ENCODE data around the gene OR52K2. TPM values are rescaled to one million over a fixed set of nuclear protein-coding genes. Genes with fewer than 3 reads are reported as not detected.
"Not testable (repeated sequence)": the region's sequence is repeated elsewhere in the genome, so short reads cannot be mapped to it uniquely, and the experiment has no call there.

The OR52K2 gene
- not detected in 2 replicates for total RNA-seq

DNA sequence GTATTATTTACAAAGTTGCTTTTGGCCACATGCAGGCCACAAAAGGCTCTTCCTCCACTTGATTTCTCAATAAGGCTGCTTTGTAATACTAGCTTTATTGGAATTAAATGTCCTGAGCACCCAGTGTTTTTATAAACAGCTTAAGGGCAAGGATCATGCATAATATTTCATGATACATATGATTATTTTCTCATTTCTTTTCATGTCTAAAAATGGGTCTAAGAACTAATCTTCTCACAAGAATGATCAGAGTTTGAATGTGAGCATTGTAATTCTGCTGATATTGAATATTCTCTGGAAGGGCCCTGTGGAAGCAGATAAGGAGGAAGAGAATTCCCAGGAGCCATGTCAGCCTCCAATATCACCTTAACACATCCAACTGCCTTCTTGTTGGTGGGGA, at the start of gene OR52K2:
OR52K2 (plus strand) TSS at position 301 of the 400 bp plus-strand sequence; CDS start at position 346, 45 bp downstream.
- no peak for DNase-seq (ENCODE audit: low read depth in 2 of 2)

DNA sequence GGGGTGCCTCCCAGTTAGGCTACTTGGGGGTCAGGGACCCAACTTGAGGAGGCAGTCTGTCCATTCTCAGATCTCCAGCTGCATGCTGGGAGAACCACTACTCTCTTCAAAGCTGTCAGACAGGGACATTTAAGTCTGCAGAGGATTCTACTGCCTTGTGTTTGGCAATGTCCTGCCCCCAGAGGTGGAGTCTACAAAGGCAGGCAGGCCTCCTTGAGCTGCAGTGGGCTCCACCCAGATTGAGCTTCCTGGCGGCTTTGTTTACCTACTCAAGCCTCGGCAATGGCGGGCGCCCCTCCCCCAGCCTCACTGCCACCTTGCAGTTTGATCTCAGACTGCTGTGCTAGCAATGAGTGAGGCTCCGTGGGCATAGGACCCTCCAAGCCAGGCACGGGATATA, 42.9 kb upstream of the OR52K2 start:
- DNase-seq (ENCODE audit: low read depth in 2 of 2): not testable (repeated sequence)

DNA sequence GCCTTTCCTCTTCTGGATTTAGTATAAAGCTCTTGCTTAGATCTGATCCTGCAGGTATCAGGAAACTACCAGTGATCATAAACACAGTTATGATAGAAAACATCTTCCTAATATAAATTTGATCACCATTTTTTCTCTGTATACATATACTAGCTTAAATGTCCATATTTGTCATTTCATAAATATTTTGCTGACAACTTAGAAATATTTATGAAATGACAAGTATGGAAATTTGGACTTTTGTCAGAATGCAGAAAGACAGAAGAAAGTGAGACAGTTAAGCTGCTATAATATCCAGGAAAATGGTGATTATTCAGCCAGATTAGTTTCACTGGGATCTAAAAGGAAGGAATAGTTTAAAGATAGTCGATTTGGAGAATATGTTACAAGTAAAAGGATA, 32.8 kb upstream of the OR52K2 start:
- no peak for DNase-seq (ENCODE audit: low read depth in 2 of 2)

DNA sequence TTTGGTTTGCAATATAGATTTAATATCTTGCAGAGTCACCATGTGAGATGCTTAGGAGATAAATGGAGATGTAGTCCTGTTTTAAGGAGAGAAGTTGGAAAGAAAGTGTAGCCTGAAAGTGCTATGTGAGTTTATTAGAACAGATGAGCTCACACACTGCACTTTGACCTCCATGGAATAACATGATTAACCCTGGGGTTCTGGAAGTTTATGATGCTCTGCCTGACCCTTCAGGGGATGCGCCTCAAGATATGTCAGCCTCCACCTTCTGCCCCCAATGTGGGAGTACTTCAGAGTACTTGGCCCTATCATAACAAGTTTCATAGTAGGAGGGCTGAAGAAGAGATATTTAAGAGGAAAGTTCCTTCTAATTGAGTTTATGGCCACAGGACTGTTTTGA, 32.3 kb upstream of the OR52K2 start:
- DNase-seq (ENCODE audit: low read depth in 2 of 2): no peak

DNA sequence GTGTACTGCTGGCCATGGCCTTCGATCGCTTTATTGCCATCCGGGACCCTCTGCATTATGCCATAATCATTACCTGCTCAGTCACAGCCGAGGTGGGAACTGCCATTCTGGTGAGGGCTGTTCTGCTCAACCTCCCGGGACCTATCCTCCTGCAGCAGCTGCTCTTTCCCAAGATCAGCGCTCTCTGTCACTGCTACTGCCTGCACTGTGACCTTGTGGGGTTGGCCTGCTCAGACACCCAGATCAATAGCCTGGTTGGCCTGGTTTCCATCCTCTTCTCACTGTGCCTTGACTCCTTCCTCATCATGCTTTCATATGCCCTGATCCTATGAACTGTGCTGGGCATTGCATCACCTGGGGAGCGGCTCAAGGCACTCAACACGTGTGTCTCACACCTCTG, 30.7 kb upstream of the OR52K2 start:
- no peak for DNase-seq (ENCODE audit: low read depth in 2 of 2)

DNA sequence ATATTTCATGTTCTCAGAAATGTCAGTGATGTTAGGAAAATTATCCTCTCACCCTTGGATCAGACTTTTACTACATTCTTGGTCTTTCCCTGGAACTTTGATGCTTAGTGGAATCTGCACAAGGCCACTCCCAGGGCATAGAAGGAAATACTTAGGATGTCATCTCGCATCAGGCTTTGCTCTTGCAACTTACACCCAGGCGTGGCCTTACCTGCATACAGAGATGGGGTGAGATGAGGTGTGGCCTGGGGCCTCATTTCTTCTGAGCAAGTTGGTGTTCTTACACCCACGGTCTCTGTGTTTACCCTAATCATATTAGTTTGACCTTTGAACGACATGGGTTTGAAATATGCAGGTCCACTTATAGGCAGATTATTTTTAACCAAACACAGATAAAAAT, 19.0 kb upstream of the OR52K2 start:
- DNase-seq (ENCODE audit: low read depth in 2 of 2): no peak

DNA sequence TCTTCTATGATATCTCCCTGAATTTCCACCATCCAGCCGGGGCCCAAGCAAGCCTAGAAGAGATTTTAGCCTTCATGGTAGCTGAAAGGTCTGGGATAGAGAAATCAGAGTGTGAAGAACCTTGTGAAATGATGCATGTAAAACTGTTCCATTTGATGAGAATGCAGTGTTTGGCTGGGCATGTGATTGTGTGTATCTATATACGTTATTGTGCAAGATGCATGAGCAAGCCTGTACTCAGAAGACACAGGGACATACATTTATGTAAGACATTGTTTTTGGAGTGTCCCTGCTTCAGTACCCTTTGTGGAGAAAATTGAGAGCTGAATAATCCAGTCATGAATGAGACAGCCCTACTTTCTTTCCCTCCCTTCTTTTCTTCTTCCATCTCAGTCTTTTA, 15.2 kb upstream of the OR52K2 start:
- DNase-seq (ENCODE audit: low read depth in 2 of 2): no peak

DNA sequence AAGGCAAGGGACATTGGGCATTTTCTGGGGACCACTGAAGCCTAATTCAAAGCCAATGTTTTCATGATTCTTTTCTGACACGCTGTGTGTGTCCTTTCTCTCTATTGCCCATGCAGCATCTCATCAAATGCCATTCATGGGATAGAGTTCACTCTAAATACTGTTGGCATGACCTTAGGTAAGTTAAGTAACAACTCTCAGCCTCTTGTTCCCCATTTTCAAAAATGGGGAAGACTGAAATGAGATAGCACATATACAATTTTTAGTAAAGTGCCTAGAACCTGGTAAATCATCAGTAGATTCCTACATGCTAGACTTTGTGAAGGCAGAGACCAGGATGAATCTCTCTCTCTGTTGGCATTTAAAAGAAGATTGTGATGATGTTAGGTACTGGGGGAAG, 12.7 kb upstream of the OR52K2 start:
- DNase-seq (ENCODE audit: low read depth in 2 of 2): no peak

DNA sequence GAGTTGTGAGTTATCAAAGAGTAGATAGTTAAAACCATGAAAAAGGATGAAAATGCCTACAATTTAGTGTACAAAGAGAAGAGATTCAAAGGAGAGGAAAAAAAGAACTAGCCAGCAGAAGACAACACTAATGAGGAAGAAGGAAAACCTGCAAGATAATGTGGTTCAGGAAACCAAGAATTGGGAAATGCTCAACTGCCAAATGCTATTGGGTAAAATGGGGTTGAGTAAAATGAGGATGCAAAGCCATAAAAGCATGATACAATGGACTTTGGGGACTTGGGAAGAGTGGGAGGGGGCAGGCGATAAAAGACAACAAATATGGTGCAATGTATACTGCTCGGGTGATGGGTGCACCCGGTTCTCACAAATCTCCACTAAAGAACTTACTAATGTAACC, 7.6 kb upstream of the OR52K2 start:
- DNase-seq (ENCODE audit: low read depth in 2 of 2): no peak

DNA sequence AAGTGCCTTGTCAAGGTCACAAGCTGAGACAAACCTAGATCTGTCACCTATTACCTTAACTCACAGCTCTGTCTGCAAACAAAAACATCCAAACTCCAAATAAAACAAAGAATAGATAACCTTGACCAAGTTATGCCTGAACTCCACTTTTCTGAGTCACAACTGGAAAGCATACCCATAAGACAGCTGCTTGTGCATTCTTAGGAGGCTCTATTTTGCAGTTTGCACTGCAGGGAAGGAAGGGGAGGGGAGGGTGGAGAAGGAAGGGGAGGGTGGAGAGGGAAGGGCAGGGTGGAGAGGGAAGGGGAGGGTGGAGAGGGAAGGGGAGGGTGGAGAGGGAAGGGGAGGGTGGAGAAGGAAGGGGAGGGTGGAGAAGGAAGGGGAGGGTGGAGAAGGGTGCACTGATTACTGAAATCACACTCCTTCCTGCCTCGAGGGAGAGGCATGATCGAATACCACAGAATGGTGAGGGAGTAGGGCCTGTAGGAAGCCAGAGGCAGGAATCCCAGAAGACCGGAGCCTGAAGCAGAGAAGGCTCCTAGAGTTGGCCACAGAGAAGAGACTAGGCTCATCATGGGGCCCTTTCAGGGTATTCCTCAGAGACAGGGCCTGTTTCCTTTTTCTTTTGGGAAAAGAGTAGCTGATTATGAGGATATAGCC, 5.7 kb upstream of the OR52K2 start:
- no peak for DNase-seq (ENCODE audit: low read depth in 2 of 2)

DNA sequence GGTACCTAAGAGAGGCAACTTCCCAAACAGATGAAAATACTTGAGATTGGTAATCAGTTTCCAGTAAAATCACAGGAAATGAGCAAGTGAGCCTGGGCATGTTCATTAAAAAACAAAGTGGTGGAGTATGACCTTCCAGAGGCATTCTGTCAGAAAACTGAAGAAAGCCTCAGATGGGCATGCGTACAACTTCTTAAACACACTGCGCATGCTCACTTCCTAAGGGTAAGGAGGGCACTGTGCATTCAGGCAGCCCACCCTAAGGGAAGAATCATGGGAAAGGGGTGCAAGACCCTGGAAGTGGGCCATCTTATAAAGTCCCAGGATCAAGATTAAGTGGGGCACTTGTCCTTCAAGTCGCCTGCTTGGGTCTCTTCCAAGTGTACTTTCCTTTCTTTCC, 4.0 kb downstream of the OR52K2 start:
- no peak for DNase-seq (ENCODE audit: low read depth in 2 of 2)

DNA sequence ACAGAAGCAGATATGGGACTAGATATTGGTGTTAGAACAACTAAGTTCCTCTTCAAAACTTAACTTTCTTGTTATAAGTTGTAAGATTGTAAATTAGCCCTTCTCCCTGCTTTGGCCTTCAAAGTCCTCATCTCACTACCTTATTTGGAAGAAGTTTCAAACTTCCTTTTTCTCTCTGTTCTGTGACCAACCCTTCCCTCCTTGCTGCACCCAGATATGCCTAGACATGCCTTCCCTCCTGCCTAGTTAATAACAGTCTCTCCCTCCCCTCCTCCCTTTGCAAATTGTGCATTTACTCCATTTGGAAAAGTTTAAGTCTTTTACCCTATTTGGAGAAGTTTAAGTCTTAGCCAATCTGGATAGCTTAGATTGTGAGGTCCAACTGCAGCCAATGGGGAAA, 4.9 kb downstream of the OR52K2 start:
- no peak for DNase-seq (ENCODE audit: low read depth in 2 of 2)

DNA sequence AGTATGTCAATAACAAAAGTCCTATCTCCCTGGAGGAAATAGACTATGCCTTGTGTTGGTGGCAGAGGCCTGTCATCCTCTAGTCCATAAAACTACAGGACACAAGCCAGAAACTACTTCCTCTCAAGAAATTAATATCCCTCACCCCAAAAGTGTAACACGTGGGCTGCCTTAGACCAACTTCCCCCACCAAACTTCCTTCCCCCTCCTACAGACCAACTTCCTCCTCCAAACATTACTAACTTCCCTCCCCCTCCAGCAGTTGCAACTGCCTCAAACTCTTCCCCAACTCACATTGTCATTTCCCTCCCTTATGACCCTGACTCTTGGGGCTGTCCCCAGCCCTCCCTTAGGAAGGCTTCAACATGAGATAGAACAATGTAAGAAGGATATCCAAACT, 6.3 kb downstream of the OR52K2 start:
- DNase-seq (ENCODE audit: low read depth in 2 of 2): no peak

DNA sequence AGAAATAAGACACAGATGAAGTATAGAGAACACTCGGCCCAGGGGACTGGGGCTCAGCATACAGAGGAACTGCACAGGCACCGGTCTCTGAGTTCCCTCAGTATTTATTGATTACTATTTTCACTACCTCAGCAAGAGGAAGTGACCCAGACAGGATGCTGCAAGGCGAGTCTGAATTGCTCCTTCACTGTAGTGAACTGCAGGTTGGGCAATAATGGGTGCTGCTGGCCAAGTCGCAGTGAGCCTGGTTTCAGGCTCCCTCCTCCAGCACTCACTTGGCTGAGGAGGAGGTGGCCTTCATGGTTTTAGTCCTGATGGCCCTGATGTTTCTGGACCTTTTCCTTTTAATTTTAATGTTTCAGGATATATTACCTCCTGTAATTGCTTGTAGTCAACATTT, 10.4 kb downstream of the OR52K2 start:
- DNase-seq (ENCODE audit: low read depth in 2 of 2): no peak

DNA sequence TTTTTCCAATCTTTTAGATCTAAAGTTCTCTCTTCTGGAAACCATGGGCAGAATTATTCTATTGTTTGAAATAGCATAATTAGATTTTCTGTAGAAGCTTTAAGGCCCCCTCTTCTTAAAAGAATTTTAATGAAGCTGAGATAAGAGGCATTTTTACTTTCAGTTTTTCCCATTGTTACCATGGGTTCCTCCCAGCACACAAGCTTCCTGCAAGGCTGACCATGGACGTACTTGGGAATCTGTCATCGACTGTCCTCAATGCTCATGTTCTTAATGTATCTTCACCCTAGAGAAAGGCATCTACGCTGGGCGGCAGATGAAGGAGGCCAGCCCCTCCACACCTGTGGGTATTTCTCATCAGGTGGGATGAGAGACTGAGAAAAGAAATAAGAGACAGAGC, 11.1 kb downstream of the OR52K2 start:
- DNase-seq (ENCODE audit: low read depth in 2 of 2): no peak

DNA sequence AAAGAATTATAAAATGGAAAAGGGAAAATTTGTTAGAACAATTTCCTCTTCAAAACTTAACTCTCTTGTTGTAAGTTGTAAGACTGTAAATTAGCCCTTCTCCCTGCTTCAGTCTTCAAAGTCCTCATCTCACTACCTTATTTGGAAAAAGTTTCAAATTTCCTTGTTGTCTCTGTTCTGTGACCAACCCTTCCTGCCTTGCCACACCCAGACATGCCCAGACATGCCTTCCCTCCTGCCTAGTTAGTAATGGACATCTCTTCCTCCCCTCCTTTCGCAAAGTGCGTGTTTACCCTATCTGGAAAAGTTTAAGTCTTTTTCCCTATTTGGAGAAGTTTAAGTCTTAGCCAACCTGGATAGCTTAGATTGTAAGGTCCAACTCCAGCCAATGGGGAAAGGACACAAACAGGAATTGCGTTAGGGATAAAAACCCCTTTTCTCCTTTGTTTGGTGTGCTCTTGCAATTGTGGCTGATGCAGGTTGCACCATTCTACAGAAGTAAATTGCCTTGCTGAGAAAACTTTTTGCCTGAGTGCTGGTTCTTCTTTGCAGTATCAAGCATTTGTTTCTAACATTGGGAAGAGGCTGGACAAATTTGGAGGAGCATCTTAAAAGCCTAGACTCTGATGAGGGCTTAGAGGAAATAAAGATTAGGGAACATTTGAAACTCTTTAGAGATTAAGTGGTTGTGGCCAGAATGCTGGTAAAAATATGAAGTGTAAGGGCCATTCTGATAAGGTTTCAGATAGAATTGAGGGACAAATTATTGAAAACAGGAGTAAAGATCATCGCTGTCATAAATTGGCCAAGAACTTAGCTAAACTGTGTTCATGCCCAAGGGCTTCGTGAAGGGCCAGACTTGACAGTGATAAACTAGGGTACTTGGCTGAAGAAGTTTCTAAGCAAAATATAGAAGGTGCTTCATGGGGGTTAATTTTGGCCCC, 15.4 kb downstream of the OR52K2 start:
- no peak for DNase-seq (ENCODE audit: low read depth in 2 of 2)

DNA sequence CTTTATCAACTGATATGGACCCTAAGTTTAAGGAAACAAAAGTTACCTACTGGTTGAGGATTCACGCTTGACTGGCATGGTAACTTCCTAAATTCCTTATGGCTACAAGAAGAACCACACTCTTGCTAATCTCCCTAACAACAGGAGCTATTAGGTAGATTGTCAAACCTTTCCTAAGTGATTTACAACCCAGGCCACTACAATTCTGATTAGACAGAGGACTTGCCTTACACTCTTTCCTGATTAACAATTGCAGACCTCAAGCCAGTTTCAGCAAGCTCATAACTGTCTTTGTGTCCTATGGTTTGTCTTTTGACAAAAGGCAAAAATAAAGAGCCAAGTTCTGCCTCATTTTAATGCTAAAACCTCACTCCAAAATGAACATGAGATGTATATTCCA, 16.3 kb downstream of the OR52K2 start:
- no peak for DNase-seq (ENCODE audit: low read depth in 2 of 2)

DNA sequence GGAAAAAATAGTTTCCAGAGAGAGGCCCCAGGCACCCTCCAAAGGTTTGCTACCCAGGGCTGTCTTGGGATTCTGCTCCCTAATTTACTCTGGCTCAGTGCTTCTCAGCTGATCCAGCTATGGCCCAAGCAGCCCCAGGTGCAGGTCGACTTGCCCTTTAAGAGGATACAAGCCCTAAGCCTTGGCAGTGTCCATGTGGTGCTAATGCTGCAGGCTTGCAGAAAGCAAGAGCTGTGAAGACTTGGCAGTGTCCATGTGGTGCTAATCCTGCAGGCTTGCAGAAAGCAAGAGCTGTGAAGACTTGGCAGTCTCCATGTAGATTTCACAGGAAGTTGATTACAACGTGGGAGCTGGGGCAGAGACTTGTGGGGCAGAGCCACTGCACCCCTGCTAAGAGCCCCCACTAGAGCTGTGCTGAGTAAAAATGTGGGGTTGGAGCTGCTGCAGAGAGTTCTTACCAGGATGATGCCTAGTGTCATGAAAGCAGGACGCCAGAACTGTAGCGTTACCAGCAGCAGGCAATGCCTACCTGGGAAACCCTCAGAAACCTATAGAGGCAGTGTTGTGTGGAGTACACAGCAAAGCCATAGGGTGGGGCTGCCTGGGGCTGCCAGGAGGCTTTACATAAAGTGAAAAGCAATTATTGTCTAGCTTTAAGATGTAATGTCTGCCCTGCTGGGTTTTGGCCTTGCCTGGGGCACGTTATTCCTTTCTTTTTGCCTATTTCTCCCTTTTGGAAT, 17.2 kb downstream of the OR52K2 start:
- DNase-seq (ENCODE audit: low read depth in 2 of 2): no peak

DNA sequence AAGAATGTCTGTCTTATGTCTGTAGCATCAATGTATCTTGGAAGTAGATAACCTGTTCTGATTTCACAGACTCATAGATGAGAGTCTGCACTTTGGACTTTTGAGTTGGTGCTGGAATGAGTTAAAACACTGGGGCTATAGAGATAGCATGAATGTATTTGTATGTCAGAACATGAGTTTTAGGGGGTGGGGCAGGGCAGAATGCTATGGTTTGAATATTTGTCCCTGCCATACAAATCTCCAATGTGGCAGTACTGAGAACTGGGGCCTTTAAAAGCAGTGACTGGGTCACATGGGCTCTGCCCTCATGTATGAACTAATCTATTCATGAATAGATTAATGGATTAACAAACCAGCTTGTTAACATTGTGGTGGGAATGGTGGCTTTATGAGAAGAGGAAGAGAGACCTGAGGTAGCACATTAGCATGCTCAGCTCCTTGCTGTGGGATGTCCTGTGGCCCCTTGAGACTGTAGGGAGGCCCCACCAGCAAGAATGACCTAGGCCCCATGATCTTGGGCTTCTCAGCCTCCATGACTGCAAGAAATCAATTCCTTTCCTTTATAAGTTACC, 17.9 kb downstream of the OR52K2 start:
- no peak for DNase-seq (ENCODE audit: low read depth in 2 of 2)

DNA sequence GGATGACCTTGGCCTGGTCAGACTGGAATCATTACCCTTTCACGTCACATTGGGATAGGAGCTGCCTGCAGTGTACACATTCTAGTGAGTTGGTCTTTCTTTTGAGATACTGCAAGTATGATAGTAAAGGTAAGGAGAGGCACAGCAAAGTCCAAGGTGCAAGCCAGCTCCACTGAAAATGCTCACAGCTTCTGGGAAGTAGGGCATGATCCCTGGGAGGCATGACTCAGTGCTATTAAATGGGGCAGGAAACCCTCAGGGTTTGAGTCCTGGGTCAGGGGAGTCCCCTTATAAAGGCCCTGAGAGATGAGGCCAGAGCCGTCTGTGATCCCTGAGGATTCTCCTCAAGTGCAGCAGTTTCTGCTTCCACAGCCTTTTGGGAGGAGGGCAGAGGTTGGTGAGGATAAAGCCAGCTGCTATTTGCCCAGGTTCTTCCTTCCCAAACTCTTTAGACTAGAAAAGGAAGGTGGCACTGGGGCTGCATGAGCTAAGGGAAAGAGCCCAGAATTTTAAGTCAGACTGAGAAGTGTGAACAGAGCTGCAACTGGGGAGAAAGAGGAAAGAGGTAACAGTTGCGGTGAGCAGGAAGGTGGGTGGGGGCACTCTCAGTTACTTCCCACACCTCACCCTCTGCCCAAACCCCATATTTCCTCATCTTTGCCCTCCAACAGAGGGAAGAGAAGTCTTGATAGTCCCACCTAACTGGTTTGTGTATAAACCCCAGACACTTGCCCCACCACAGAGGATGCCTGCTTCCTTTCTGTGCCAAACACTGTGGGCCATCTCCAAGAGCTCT, 18.9 kb downstream of the OR52K2 start:
- DNase-seq (ENCODE audit: low read depth in 2 of 2): no peak

DNA sequence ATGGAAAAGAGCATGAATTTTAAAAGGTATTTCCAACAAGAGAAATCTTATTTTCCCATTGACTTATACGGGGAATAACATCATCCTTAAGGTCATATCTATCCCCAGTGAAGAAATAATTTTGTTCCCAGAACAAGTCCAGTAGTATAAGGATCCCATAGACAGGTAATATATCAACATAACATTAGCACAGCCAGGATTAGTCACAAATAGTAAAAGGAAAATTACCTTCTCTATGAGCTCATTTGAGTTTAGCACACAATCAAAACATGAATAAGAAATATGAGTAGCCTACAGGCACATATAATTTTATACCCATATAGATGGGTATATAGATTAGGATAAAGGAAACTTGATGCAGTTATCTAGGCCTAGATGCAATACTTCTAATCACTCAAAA, 30.5 kb downstream of the OR52K2 start:
- no peak for DNase-seq (ENCODE audit: low read depth in 2 of 2)

All from lung microvascular endothelial cell (primary cell).